HG03469 (cell line): Measurements from ENCODE around the gene GPR4.
"Not testable (repeated sequence)": the region's sequence is repeated elsewhere in the genome, so short reads cannot be mapped to it uniquely, and the experiment has no call there.

ENCODE experiments used
- ATAC-seq: cut with Tn5 transposase; IDR thresholded peaks from one replicate; pipeline ENCODE4 v1.9.1; 2021; ENCODE audit warnings: mild to moderate bottlenecking, moderate library complexity, moderate number of reproducible peaks; ENCODE audit not compliant: unreplicated experiment

GPR4 gene

GRCh38 chr19:45623984-45624383 is 22.0 kb upstream of the GPR4 start:
- no peak for ATAC-seq

- ATAC-seq: no peak
These were observed 20.0 kb upstream of the GPR4 start for GRCh38 chr19:45621976-45622503.

DNA sequence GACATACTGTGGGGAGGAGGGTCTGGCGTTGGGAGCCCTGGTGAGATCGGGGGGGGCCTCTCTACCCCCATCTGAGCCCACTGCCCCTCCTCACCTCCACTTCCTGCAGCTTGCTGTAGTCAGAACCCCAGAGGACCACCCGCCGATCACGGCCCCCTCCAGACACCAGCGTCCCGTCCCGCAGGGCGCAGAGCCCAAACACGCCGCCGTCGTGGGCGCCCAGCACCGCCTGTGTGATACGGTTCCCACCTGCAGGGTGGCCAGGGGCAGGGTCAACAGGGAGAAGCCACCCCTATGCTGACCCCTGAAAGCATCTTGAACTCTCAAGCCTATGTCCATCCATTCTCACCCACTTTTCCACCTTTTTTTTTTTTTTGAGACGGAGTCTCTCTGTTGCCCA is 19.4 kb upstream of the GPR4 start:
- no peak for ATAC-seq

GRCh38 chr19:45616704-45617017 is 14.6 kb upstream of the GPR4 start:
- ATAC-seq: no peak

DNA sequence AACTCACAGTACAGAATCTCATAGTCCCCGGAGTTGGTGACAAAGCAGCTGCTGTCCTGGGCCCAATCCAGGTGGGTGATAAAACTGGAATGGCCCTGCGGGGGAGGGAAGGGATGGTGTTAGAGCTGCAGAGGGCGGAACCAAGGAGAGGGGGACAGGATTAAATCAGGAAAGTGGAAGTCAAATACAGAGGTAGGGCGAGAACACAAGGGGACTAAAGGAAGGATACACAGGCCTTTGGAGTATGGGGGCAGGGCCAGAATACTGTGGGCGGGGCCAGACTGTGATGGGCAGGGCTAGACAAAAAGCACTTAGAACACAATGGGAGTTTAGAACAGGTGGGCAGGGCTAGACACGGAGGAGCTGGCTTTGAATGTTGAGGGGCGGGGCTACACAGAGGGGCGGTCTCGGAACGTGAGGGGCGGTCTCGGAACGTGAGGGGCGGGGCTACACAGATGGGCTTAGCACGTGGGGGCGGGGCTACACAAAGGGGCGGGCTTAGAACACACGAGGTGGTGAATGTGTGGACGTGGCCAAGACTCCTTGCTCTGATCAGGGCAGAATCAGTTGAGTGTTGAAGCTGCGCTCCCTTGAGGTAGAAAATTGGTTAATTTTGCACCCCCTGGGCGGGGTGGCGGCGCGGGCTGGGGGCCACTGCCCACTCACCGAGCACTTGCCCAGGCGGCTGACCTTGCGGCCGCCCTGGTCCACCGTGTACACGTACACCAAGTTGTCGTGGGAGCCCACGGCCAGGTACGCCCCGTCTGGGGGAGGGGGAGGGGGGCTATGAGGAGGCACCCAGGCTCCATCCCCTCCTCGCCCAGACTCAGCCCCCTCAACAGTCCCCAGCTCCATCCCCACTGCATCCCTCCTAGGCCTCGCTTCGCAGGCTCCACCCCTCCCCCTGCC is 14.0 kb upstream of the GPR4 start:
- no peak for ATAC-seq

GRCh38 chr19:45615056-45615455 is 13.0 kb upstream of the GPR4 start:
- not testable (repeated sequence) for ATAC-seq

GRCh38 chr19:45613926-45614725 is 12.1 kb upstream of the GPR4 start:
- peak; percentile 40 for ATAC-seq

DNA sequence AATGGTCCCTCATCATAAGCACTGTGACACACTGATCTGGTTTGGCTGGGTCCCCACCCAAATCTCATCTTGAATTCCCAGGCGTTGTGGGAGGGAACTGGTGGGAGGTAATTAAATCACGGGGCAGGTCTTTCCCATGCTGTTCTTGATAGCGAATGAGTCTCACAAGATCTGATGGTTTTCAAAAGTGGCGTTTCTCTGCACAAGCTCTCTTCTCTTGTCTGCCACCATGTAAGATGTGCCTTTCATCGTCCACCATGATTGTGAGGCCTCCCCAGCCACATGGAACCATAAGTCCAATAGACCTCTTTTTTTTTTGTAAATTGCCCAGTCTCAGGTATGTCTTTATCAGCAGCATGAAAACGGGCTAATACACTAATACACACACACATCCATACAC is 6.9 kb upstream of the GPR4 start:
- no peak for ATAC-seq

DNA sequence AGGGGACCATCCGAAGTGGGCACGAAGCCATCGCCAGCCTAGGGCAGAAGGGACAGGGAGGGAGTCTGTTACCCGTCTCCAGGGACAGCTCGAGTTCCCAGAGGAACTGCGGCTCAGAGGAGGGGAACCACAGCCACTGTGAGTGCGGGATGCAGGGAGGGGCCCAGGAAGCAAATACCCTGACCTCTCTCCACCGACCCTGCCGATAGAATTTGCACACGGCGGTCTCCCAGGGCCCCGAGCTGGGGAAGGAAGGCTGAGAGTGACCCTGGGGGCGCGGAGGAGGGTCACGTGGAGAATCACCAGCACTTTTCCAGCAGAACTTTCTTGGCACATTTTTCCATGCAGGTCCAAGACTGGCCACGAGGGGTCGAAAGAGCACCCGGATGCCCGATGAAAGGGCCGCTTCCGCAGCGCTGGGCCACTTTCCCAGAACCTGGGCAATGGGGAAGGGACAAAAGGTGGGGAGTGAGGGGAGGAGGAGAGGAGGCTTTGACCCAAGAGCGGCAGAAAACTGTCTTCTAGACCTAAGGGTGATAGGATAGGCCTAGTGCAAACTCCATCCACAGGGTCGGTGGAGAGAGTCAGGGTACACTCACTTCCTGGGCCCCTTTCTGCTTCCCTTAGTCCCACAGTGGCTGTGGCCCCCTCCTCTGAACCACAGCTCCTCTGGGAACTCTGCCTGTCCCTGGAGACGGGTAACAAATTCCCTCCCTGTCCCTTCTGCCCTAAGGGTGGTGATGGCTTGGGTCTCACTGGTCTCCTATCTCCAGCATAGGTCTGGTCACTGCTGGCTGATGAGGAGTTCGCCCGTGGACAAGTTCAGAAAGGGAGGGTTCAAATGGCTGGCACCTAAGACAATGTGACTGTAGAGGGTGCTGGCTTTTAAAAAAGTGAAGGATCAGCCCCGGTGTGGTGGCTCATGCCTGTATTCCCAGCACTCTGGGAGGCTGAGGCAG is 5.3 kb upstream of the GPR4 start:
- ATAC-seq: no peak

DNA sequence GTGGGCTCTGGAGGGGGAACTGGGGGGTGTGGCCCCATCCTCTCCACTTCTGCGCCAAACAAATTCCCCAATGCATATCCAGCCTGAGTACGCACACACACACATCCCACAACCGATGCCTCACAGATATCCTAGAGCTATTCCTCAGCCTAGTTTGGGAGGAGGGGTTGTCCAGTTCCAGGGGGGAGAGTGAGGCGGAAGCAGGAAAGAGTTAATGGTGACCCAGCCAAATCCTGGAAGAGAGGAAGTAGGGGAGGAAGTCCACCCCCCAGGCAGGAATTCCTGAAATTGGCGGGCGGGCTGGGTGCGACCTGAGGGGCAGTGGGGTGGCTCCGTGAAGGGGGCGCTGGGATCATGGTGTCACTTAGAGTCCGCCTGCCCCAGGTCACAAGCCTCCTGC is 897 bp downstream of the GPR4 start:
- ATAC-seq: no peak

DNA sequence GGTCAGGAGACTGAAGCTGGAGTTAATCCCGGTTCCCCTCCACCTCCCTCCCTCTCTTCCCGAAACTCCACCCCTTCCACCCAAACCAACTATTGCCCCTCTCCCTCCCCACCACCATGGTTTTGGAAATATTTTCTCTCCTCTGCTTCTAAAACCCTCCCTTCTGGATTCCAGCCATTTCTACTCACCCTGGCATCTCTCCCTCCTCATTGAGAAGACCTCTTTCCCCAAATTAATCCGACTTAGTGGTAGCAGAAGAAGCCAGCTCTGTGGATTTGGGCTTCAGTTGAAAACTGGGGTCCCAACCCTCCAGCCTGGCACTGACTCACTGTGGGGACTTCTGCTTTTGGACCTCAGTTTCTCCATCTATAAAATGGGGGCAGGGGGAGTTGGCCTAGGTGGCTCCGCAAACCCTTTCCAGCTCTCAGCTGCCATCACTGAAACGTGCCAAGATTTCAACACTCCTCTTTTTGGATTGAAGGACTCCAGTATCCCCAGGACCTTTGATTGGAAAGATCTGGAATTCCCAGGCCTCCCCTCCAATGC is 1.6 kb downstream of the GPR4 start:
- ATAC-seq: no peak

DNA sequence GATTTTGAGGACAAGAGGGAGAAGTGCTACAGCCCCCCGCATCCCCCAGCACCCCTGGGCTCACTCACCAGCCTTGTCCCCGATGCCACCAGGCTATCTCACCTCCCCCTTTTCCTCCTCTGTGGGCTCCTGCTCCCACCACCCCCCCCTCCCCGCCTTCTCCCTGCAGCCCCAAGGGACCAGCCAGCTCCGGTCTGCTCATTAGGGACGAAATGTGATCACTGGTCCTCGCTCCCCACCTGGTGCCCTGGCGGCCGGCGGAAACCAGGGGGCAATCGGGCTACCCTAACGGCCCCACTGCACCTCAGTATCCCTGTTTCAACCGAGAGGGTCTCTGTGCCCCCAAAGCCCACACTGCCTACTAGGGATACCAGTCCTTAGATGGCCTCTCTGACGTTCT is 2.7 kb downstream of the GPR4 start:
- no peak for ATAC-seq

- no peak for ATAC-seq
These were observed 3.6 kb downstream of the GPR4 start for GRCh38 chr19:45598267-45599001.

DNA sequence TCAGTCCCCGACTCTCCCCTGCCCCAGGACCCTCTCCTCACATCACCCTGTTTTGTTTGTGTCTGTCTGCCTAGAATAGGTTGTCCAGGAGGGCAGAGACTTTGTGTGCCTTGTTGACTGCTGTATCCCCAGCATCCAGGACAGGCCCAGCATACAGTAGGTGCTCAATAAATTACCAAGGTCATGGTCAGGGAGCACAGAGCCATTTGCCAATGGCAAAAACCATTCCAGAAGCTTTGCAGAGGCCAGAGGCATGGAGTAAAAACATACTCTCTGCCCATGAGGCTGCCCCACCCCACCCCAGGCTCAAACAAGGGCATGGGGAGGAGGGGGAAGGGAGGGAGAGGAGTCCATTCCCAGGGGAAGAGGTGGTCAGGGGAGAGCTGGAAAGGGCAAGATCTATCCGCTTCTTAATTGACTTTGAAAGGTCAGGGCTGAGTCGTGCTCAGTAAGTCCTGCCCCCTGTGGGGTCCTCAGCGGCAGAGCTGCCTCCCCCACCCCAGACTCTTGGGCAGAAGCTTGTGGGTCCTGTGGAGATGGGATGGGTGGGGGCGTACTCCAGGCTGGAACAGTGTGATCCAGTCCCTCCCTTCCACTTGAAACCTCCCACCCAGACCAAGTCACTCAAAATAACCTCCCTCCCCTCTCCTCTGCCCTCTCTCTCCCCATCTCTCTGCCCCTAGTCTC is 4.4 kb downstream of the GPR4 start:
- no peak for ATAC-seq

GRCh38 chr19:45595814-45596213 is 6.2 kb downstream of the GPR4 start:
- ATAC-seq: no peak

- ATAC-seq: no peak
These were observed 8.5 kb downstream of the GPR4 start for GRCh38 chr19:45593520-45593919.

DNA sequence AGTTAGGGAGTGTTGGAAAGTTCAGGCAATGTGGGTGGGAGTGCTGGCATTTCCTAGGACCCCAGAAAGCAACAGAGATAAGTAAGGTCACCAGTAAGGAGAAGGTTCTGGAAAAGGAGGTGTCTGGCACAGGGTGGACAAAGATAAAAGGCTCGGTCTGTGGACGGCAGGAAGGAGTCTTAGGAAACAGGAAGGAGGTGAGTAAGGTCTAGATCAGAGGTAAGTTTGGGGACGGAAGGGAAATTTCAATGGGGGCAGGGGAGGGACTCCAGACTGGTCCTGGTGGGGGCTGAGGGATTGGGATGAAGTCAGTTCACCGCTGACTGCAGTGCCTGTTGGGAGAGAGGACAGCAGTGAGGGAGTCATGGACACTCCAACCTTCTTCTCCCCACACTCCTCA is 9.6 kb downstream of the GPR4 start:
- ATAC-seq: no peak

DNA sequence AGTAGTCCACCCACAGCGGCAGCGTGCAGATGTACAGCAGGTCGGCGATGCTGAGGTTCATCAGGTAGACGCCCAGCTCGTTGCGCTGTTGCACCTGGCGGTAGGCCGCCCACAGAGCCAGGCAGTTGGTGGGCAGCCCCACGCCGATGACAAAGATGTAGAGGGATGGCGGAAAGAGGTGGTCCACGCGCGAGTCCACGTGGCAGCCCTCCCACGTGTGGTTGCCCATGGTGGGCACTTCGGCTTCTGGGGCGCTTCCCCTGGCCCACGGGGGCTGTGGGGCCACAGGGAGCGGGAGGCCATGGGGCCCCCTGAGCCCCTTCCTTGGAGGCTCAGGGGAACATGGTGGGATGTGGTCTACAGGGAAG is 10.4 kb downstream of the GPR4 start:
- no peak for ATAC-seq

DNA sequence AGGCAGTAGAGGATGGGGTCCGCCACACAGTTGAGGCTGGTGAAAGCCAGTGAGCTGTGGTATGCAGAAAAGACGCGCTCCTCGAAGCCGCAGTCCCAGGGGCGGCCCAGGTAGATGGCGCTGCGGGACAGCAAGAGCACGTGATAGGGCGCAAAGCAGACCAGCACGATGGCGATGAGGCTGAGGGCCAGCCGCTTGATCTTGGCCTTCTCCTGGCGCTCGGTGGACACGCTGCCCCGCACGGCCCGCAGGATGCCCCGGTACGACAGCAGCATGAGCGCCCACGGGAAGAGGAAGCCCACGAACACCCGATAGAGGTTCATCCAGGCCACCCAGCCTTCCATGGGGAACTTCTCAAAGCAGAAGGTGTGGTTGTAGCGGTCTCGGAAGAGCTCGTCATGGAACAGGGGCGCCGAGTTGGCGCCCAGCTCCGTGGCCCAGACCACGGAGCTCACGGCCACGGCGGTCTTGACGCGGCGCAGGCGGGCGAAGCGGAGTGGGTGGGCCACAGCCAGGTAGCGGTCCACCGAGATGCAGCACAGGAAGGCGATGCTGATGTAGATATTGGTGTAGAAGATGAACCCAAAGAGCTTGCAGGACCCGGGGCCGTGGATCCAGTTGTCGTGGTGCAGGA is 10.9 kb downstream of the GPR4 start:
- no peak for ATAC-seq
